GM23338 (cell line): ENCODE results near the gene ANKRD40CL. TPM values are rescaled to one million over a fixed set of nuclear protein-coding genes. Genes with fewer than 3 reads are reported as not detected.

ENCODE experiments used
- ATAC-seq: fragments of 200-7000 bp; cut with Tn5 transposase; 3 replicates; pipeline ENCODE4 v1.9.1; 2020
- DNase-seq: peaks from one replicate; pipeline ENCODE4 v3.0.0-alpha.2; 2015; ENCODE audit warnings: low spot score
- H2AFZ ChIP-seq: fragments of 200-600 bp; sonication (generic); 2 replicates; pipeline ENCODE4 v1.8.0; 2016; ENCODE audit warnings: antibody characterized with exemption, mild to moderate bottlenecking, moderate library complexity
- H3F3A ChIP-seq: fragments of 200-600 bp; sonication (generic); replicated peaks from 2 replicates; pipeline ENCODE4 v1.8.0; 2017; ENCODE audit warnings: antibody characterized with exemption, mixed run types, low read depth
- H3K27ac ChIP-seq: fragments of 200-600 bp; sonication (generic); 2 replicates; pipeline ENCODE4 v1.6.1; 2016; ENCODE audit warnings: low read depth
- H3K27me3 ChIP-seq: fragments of 200-600 bp; sonication (generic); 2 replicates; pipeline ENCODE4 v1.8.0; 2016; ENCODE audit warnings: mild to moderate bottlenecking, mixed run types, moderate library complexity; ENCODE audit not compliant: insufficient read depth
- H3K36me3 ChIP-seq: fragments of 200-600 bp; sonication (generic); 2 replicates; pipeline ENCODE4 v1.8.0; 2016; ENCODE audit warnings: mild to moderate bottlenecking; ENCODE audit not compliant: insufficient read depth
- H3K4me1 ChIP-seq: fragments of 200-600 bp; sonication (generic); 2 replicates; pipeline ENCODE4 v1.8.0; 2016; ENCODE audit warnings: mild to moderate bottlenecking, moderate library complexity; ENCODE audit not compliant: insufficient read depth
- H3K4me2 ChIP-seq: fragments of 200-600 bp; sonication (generic); 2 replicates; pipeline ENCODE4 v1.7.1; 2017; ENCODE audit warnings: mixed run types
- H3K4me3 ChIP-seq: fragments of 200-600 bp; sonication (generic); 2 replicates; pipeline ENCODE4 v1.6.1; 2016; ENCODE audit warnings: mixed run types
- H3K79me2 ChIP-seq: fragments of 200-600 bp; sonication (generic); replicated peaks from 2 replicates; pipeline ENCODE4 v1.8.0; 2017; ENCODE audit warnings: mild to moderate bottlenecking; ENCODE audit not compliant: insufficient read depth
- H3K9me2 ChIP-seq: fragments of 200-600 bp; sonication (generic); 2 replicates; pipeline ENCODE4 v1.8.0; 2017; ENCODE audit not compliant: insufficient read depth
- H4K20me1 ChIP-seq: fragments of 200-600 bp; sonication (generic); replicated peaks from 2 replicates; pipeline ENCODE4 v1.8.0; 2017; ENCODE audit warnings: mild to moderate bottlenecking; ENCODE audit not compliant: insufficient read depth
- H3K27ac Mint-ChIP-seq: 2 replicates; pipeline ENCODE4 v1.8.0; 2020; ENCODE audit warnings: inconsistent platforms, mild to moderate bottlenecking, moderate library complexity, mixed read lengths
- H3K27me3 Mint-ChIP-seq: 3 replicates; pipeline ENCODE4 v1.8.0; 2022; ENCODE audit warnings: low read depth, mild to moderate bottlenecking, moderate library complexity, mixed read lengths, inconsistent platforms; ENCODE audit not compliant: insufficient read depth, poor library complexity
- H3K36me3 Mint-ChIP-seq: 3 replicates; pipeline ENCODE4 v1.8.0; 2021; ENCODE audit warnings: low read depth, mild to moderate bottlenecking, inconsistent platforms, moderate library complexity, mixed read lengths
- H3K4me1 Mint-ChIP-seq: 3 replicates; pipeline ENCODE4 v1.8.0; 2020; ENCODE audit warnings: mild to moderate bottlenecking, inconsistent platforms, mixed read lengths
- H3K4me3 Mint-ChIP-seq: 3 replicates; pipeline ENCODE4 v1.8.0; 2021; ENCODE audit warnings: moderate library complexity, mild to moderate bottlenecking, inconsistent platforms, mixed read lengths
- H3K9me3 Mint-ChIP-seq: 3 replicates; pipeline ENCODE4 v1.8.0; 2020; ENCODE audit warnings: moderate library complexity, mild to moderate bottlenecking, inconsistent platforms, mixed read lengths
- CREB1 ChIP-seq: fragments of 250-450 bp; sonication (Bioruptor Pico); IDR thresholded peaks from 2 replicates; pipeline ENCODE4 v1.5.0; 2020; ENCODE audit warnings: low read depth, mild to moderate bottlenecking, moderate library complexity
- EZH2 ChIP-seq: fragments of 200-600 bp; sonication (generic); IDR thresholded peaks from one replicate; pipeline ENCODE4 v1.8.0; 2017; ENCODE audit warnings: antibody characterized with exemption, mild to moderate bottlenecking, low read depth; ENCODE audit not compliant: unreplicated experiment
- NANOG ChIP-seq: IDR thresholded peaks from 2 replicates; pipeline ENCODE4 v1.6.1; 2016; ENCODE audit warnings: antibody characterized with exemption, borderline replicate concordance
- POLR2AphosphoS5 ChIP-seq: IDR thresholded peaks from 2 replicates; pipeline ENCODE4 v1.6.1; 2016; ENCODE audit warnings: antibody characterized with exemption, low read depth
- STAT1 ChIP-seq: IDR thresholded peaks from one replicate; pipeline ENCODE4 v1.6.1; 2016; ENCODE audit warnings: antibody characterized with exemption; ENCODE audit not compliant: unreplicated experiment
- ZNF331 ChIP-seq: fragments of 250-450 bp; sonication (Bioruptor Pico); IDR thresholded peaks from 2 replicates; pipeline ENCODE4 v1.5.0; 2020; ENCODE audit warnings: low read depth, mild to moderate bottlenecking, moderate library complexity
- polyA plus RNA-seq: library from polyadenylated mRNA; unstranded; fragments of >200 nt; fragmentation: Nextera tagmentation; extraction: Ambion mirVana; gene quantifications from 2 replicates; pipeline ENCODE4 v1.2.1, GENCODE V29; 2016
- total RNA-seq: library from RNA; depleted of rRNA; stranded (reverse); fragments of >200 nt; shearing (Covaris generic); gene quantifications from 2 replicates; pipeline ENCODE4 v1.2.3, GENCODE V29; 2014
- TF ChIP-seq, protein P1 (sequence below): IDR thresholded peaks from one replicate; pipeline ENCODE4 v1.6.1; 2018; ENCODE audit warnings: antibody characterized with exemption; ENCODE audit not compliant: unreplicated experiment
- TF ChIP-seq, protein P2 (sequence below), 2 experiments: fragments of 200-600 bp in 1 of 2; sonication (generic) in 1 of 2; conservative IDR thresholded peaks; 2 replicates each; pipeline versions ENCODE4 v1.5.1 to v1.6.1; 2016 to 2017; ENCODE audit warnings: antibody characterized with exemption in 2 of 2, low read depth in 2 of 2, mild to moderate bottlenecking in 2 of 2, moderate library complexity in 1 of 2
- TF ChIP-seq, protein P3 (sequence below): fragments of 250-450 bp; sonication (Bioruptor Pico); IDR thresholded peaks from 2 replicates; pipeline ENCODE4 v1.5.0; 2020; ENCODE audit warnings: mild to moderate bottlenecking, moderate library complexity

Gene ANKRD40CL
- total and polyA plus RNA-seq, 2 experiments from 2014 or later = not detected

DNA sequence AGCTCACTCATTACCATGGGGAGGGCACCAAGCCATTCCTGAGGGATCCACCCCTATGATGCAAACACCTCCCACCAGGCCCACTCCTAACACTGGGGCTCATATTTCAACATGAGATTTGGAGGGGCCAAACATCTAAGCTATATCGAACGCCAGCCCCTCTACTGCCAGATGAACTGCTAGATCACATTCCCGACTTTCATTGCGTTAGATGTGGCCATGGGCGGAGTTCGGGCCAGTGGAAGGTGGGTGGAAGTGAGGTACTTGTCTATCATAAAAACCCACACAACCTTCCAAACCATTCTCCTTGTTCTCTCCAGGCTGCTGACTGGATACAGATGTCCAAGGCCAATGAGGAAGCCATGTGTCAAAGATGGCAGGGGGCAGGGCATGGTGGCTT, 27.0 kb upstream of the ANKRD40CL start:
- no peak overlapping the region for H3K27ac Mint-ChIP-seq
- H3K27ac ChIP-seq = no peak overlapping the region

More for the DNA sequence above, 27.0 kb upstream of the ANKRD40CL start:
- Histone ChIP-seq H4K20me1 (no peaks in the 10 kb centered on the region), H2AFZ (peak overlapping the region; percentile 24; the same call in 1 of the 2 replicates), H3K27me3 (no peaks in the 10 kb centered on the region), H3K4me2 (no peak overlapping the region), H3K79me2 (no peaks in the 10 kb centered on the region), H3K4me3 (no peak overlapping the region), H3K9me2 (no peaks in the 10 kb centered on the region), H3F3A (no peaks in the 10 kb centered on the region), H3K36me3 (no peaks in the 10 kb centered on the region), H3K4me1 (peaks cover 8% of the 10 kb centered on the region)
- DNase-seq = no peak
- ATAC-seq = no peak
- Mint-ChIP-seq H3K36me3 (no peaks in the 10 kb centered on the region), H3K4me1 (peaks cover 32% of the 10 kb centered on the region), H3K4me3 (no peak overlapping the region), H3K9me3 (no peaks in the 10 kb centered on the region), H3K27me3 (no peaks in the 10 kb centered on the region)
- TF ChIP-seq ZNF331 (CRISPR knock-in tag) = no peak
- TF ChIP-seq, protein P1, sequence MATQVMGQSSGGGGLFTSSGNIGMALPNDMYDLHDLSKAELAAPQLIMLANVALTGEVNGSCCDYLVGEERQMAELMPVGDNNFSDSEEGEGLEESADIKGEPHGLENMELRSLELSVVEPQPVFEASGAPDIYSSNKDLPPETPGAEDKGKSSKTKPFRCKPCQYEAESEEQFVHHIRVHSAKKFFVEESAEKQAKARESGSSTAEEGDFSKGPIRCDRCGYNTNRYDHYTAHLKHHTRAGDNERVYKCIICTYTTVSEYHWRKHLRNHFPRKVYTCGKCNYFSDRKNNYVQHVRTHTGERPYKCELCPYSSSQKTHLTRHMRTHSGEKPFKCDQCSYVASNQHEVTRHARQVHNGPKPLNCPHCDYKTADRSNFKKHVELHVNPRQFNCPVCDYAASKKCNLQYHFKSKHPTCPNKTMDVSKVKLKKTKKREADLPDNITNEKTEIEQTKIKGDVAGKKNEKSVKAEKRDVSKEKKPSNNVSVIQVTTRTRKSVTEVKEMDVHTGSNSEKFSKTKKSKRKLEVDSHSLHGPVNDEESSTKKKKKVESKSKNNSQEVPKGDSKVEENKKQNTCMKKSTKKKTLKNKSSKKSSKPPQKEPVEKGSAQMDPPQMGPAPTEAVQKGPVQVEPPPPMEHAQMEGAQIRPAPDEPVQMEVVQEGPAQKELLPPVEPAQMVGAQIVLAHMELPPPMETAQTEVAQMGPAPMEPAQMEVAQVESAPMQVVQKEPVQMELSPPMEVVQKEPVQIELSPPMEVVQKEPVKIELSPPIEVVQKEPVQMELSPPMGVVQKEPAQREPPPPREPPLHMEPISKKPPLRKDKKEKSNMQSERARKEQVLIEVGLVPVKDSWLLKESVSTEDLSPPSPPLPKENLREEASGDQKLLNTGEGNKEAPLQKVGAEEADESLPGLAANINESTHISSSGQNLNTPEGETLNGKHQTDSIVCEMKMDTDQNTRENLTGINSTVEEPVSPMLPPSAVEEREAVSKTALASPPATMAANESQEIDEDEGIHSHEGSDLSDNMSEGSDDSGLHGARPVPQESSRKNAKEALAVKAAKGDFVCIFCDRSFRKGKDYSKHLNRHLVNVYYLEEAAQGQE = no peak
- TF ChIP-seq CREB1 = no peak
- TF ChIP-seq, protein P2, sequence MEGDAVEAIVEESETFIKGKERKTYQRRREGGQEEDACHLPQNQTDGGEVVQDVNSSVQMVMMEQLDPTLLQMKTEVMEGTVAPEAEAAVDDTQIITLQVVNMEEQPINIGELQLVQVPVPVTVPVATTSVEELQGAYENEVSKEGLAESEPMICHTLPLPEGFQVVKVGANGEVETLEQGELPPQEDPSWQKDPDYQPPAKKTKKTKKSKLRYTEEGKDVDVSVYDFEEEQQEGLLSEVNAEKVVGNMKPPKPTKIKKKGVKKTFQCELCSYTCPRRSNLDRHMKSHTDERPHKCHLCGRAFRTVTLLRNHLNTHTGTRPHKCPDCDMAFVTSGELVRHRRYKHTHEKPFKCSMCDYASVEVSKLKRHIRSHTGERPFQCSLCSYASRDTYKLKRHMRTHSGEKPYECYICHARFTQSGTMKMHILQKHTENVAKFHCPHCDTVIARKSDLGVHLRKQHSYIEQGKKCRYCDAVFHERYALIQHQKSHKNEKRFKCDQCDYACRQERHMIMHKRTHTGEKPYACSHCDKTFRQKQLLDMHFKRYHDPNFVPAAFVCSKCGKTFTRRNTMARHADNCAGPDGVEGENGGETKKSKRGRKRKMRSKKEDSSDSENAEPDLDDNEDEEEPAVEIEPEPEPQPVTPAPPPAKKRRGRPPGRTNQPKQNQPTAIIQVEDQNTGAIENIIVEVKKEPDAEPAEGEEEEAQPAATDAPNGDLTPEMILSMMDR (conservative IDR thresholded peaks at IDR 0.05; ENCODE audit: low read depth in 2 of 2) = no peak
- TF ChIP-seq EZH2 = no peak
- TF ChIP-seq, protein P3, sequence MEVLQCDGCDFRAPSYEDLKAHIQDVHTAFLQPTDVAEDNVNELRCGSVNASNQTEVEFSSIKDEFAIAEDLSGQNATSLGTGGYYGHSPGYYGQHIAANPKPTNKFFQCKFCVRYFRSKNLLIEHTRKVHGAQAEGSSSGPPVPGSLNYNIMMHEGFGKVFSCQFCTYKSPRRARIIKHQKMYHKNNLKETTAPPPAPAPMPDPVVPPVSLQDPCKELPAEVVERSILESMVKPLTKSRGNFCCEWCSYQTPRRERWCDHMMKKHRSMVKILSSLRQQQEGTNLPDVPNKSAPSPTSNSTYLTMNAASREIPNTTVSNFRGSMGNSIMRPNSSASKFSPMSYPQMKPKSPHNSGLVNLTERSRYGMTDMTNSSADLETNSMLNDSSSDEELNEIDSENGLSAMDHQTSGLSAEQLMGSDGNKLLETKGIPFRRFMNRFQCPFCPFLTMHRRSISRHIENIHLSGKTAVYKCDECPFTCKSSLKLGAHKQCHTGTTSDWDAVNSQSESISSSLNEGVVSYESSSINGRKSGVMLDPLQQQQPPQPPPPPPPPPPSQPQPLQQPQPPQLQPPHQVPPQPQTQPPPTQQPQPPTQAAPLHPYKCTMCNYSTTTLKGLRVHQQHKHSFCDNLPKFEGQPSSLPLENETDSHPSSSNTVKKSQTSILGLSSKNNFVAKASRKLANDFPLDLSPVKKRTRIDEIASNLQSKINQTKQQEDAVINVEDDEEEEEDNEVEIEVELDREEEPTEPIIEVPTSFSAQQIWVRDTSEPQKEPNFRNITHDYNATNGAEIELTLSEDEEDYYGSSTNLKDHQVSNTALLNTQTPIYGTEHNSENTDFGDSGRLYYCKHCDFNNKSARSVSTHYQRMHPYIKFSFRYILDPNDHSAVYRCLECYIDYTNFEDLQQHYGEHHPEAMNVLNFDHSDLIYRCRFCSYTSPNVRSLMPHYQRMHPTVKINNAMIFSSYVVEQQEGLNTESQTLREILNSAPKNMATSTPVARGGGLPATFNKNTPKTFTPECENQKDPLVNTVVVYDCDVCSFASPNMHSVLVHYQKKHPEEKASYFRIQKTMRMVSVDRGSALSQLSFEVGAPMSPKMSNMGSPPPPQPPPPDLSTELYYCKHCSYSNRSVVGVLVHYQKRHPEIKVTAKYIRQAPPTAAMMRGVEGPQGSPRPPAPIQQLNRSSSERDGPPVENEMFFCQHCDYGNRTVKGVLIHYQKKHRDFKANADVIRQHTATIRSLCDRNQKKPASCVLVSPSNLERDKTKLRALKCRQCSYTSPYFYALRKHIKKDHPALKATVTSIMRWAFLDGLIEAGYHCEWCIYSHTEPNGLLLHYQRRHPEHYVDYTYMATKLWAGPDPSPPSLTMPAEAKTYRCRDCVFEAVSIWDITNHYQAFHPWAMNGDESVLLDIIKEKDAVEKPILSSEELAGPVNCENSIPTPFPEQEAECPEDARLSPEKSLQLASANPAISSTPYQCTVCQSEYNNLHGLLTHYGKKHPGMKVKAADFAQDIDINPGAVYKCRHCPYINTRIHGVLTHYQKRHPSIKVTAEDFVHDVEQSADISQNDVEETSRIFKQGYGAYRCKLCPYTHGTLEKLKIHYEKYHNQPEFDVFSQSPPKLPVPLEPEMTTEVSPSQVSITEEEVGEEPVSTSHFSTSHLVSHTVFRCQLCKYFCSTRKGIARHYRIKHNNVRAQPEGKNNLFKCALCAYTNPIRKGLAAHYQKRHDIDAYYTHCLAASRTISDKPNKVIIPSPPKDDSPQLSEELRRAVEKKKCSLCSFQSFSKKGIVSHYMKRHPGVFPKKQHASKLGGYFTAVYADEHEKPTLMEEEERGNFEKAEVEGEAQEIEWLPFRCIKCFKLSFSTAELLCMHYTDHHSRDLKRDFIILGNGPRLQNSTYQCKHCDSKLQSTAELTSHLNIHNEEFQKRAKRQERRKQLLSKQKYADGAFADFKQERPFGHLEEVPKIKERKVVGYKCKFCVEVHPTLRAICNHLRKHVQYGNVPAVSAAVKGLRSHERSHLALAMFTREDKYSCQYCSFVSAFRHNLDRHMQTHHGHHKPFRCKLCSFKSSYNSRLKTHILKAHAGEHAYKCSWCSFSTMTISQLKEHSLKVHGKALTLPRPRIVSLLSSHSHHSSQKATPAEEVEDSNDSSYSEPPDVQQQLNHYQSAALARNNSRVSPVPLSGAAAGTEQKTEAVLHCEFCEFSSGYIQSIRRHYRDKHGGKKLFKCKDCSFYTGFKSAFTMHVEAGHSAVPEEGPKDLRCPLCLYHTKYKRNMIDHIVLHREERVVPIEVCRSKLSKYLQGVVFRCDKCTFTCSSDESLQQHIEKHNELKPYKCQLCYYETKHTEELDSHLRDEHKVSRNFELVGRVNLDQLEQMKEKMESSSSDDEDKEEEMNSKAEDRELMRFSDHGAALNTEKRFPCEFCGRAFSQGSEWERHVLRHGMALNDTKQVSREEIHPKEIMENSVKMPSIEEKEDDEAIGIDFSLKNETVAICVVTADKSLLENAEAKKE (CRISPR knock-in tag) = no peak
- no peak for TF ChIP-seq STAT1
- TF ChIP-seq POLR2AphosphoS5 = no peak
- TF ChIP-seq NANOG = no peak
